CD4-positive, alpha-beta T cell (primary cell): ENCODE measurements around the gene JPH4. TPM values are rescaled to one million over a fixed set of nuclear protein-coding genes. Genes with fewer than 3 reads are reported as not detected.

Experiments used
- ATAC-seq: fragments of 200-7000 bp; cut with Tn5 transposase; one replicate; pipeline ENCODE4 v1.10.0; 2022; ENCODE audit warnings: mild to moderate bottlenecking; ENCODE audit not compliant: poor library complexity
- CTCF ChIA-PET: fragments of 350-600 bp; sonication (Branson Sonifier 250); formaldehyde crosslinking; loops from one replicate; lab custom pipeline; 2021; ENCODE audit warnings: antibody characterized with exemption, inconsistent platforms; lab: Charles Lee
- POLR2A ChIA-PET: fragments of 350-600 bp; sonication (Branson Sonifier 250); formaldehyde crosslinking; loops from one replicate; lab custom pipeline; 2021; ENCODE audit warnings: antibody characterized with exemption, inconsistent platforms; lab: Charles Lee
- DNase-seq, 14 experiments: peaks; one replicate each; pipeline ENCODE4 v3.0.0-alpha.2; 2013 to 2020; ENCODE audit warnings: mixed read lengths in 2 of 14
- H3K27ac ChIP-seq, 2 donors: one replicate each; pipeline versions ENCODE4 v1.5.1 to v1.7.0; 2013; ENCODE audit warnings: low read length in 2 of 2, low read depth in 1 of 2, mild to moderate bottlenecking in 1 of 2
- H3K27me3 ChIP-seq, 2 experiments: 1 replicate in 1 of 2; 2 replicates in 1 of 2; pipeline versions ENCODE4 v1.6.1 to v1.7.0; 2013; ENCODE audit warnings: low read length in 2 of 2, control low read depth in 1 of 2, mild to moderate bottlenecking in 1 of 2, moderate library complexity in 1 of 2; ENCODE audit not compliant: insufficient read depth in 2 of 2, control insufficient read depth in 1 of 2
- H3K36me3 ChIP-seq: one replicate; pipeline ENCODE4 v1.6.1; 2013; ENCODE audit warnings: low read length, control low read depth; ENCODE audit not compliant: insufficient read depth
- H3K4me1 ChIP-seq: one replicate; pipeline ENCODE4 v1.6.1; 2013; ENCODE audit warnings: low read length, control low read depth; ENCODE audit not compliant: insufficient read depth
- H3K4me3 ChIP-seq: one replicate; pipeline ENCODE4 v1.5.1; 2013; ENCODE audit warnings: mild to moderate bottlenecking, low read length, moderate library complexity
- H3K9me3 ChIP-seq, 2 experiments: 1 replicate in 1 of 2; 2 replicates in 1 of 2; pipeline versions ENCODE4 v1.6.1 to v1.7.0; 2013; ENCODE audit warnings: low read length in 2 of 2, mild to moderate bottlenecking in 2 of 2, control low read depth in 1 of 2, moderate library complexity in 1 of 2; ENCODE audit not compliant: control insufficient read depth in 1 of 2, insufficient read depth in 1 of 2
- H3K27ac Mint-ChIP-seq: one replicate; pipeline ENCODE4 v1.8.0; 2020; ENCODE audit warnings: mixed read lengths
- H3K27me3 Mint-ChIP-seq: one replicate; pipeline ENCODE4 v1.8.0; 2021; ENCODE audit warnings: mixed read lengths
- H3K36me3 Mint-ChIP-seq: one replicate; pipeline ENCODE4 v1.8.0; 2021; ENCODE audit warnings: low read depth, mixed read lengths
- H3K4me1 Mint-ChIP-seq: one replicate; pipeline ENCODE4 v1.8.0; 2021; ENCODE audit warnings: low read depth, mixed read lengths
- H3K4me3 Mint-ChIP-seq: one replicate; pipeline ENCODE4 v1.8.0; 2020; ENCODE audit warnings: mild to moderate bottlenecking, mixed read lengths
- H3K9me3 Mint-ChIP-seq: one replicate; pipeline ENCODE4 v1.8.0; 2020; ENCODE audit warnings: mixed read lengths
- intact Hi-C, 2 experiments: fragments of 100-400 bp; cut with DNase I in 1 of 2; cut with micrococcal nuclease in 1 of 2; formaldehyde crosslinking; loops; one replicate each; pipeline versions ENCODE4 v1.15.1 to v1.9.0; 2023 to 2025; cut with DNase I, micrococcal nuclease
- total RNA-seq, 174 experiments: library from RNA in 2 of 174; stranded (reverse) in 2 of 174; gene quantifications; one replicate each; pipeline ENCODE4 v1.2.3 and lab custom pipeline; 2021 to 2026
- TF ChIP-seq, protein P1 (sequence below): fragments of 200-600 bp; IDR thresholded peaks from one replicate; pipeline ENCODE4 v1.8.0; 2022; ENCODE audit warnings: antibody characterized with exemption, mild to moderate bottlenecking

The JPH4 gene
- total RNA-seq, 2 experiments from 2014 or later = not detected

DNA sequence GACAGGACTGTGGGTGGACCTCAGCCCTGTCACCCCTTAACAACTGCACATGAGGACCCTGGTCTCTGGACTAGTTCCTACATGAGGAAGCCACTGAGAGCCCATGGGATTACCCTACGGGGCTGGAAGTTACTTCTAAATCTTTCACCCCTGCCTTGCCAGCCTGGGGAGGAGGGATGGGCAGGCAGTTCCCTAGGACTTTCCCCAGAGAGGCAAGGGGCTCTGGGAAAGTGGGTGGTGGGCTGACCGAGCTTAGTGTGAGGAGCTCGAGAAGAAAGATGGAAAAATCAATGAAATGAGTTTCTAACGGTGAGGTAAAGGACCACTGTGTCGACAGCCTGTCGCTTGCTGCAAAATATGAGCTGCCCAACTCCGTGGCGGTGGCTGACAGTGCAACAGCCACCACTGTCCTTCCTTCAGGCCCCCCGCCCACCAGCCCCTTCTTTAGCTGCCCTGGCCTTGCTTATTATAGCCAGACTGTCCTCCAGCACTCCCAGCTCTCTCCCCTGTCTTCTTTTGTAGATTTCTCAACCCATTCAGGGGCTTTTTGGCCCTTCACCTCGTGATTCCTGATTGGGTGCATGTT is 32.0 kb downstream of the JPH4 start:
- Mint-ChIP-seq H3K4me3 (no peak overlapping the region), H3K9me3 (no peaks in the 10 kb centered on the region), H3K36me3 (no peaks in the 10 kb centered on the region), H3K4me1 (peaks cover 5% of the 10 kb centered on the region), H3K27me3 (peaks cover 4% of the 10 kb centered on the region), H3K27ac (no peak overlapping the region)
- ATAC-seq (no peak), DNase-seq (no peak)
- Histone ChIP-seq H3K27ac (no peak overlapping the region), H3K9me3 (no peaks in the 10 kb centered on the region), H3K27me3 (peaks cover 12 to 18% of the 10 kb centered on the region in 2 experiments), H3K4me1 (peaks cover 11% of the 10 kb centered on the region), H3K36me3 (no peaks in the 10 kb centered on the region), H3K4me3 (no peak overlapping the region)
- ChIA-PET CTCF (no interaction called here), POLR2A (no interaction called here)
- intact Hi-C loops = no loop called here
- TF ChIP-seq, protein P1, sequence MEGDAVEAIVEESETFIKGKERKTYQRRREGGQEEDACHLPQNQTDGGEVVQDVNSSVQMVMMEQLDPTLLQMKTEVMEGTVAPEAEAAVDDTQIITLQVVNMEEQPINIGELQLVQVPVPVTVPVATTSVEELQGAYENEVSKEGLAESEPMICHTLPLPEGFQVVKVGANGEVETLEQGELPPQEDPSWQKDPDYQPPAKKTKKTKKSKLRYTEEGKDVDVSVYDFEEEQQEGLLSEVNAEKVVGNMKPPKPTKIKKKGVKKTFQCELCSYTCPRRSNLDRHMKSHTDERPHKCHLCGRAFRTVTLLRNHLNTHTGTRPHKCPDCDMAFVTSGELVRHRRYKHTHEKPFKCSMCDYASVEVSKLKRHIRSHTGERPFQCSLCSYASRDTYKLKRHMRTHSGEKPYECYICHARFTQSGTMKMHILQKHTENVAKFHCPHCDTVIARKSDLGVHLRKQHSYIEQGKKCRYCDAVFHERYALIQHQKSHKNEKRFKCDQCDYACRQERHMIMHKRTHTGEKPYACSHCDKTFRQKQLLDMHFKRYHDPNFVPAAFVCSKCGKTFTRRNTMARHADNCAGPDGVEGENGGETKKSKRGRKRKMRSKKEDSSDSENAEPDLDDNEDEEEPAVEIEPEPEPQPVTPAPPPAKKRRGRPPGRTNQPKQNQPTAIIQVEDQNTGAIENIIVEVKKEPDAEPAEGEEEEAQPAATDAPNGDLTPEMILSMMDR = no peak

DNA sequence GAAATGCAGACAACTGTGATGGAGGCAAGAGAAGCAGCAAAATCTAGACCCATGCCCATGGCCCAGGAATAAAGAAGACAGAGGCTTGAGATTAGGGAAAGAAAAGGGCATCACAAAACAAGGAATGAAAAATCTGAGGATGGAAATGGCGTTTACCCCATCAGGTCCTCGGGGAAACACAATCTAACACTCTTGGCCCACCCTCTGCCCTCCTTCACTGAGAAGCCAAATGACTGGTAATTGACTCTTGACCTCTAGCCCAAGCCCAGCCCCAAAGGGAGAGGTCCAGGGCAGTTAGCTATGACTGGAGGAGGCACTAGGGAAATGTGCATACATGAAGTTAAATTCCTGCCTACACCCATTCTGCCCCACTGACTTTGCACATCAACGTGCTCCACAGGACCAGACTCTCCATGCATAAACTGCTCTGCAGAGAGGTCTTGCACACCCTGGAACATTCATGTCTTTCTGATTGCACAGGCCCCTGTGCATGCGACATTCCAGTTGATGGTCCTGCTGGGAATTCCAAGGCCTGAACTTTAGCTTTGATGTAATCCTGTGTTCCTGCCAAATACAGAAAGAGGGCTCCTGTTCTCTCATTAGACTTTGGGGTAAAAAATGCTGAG is 32.7 kb downstream of the JPH4 start:
- DNase-seq = no peak
- no peak for ATAC-seq
- ChIA-PET POLR2A (no interaction called here), CTCF (no interaction called here)
- no peak overlapping the region for H3K4me3 Mint-ChIP-seq
- intact Hi-C loops = no loop called here
- H3K9me3 Mint-ChIP-seq = no peaks in the 10 kb centered on the region
- no peaks in the 10 kb centered on the region for H3K36me3 ChIP-seq
- TF ChIP-seq, protein P1 = no peak
- H3K27me3 Mint-ChIP-seq = no peaks in the 10 kb centered on the region
- H3K27ac Mint-ChIP-seq = no peak overlapping the region
- H3K36me3 Mint-ChIP-seq = no peaks in the 10 kb centered on the region
- peaks cover 10 to 15% of the 10 kb centered on the region in 2 experiments for H3K27me3 ChIP-seq
- no peaks in the 10 kb centered on the region for H3K4me1 Mint-ChIP-seq
- H3K9me3 ChIP-seq = no peaks in the 10 kb centered on the region
- no peak overlapping the region for H3K27ac ChIP-seq
- H3K4me3 ChIP-seq = no peak overlapping the region
- H3K4me1 ChIP-seq = peaks cover 5% of the 10 kb centered on the region

- Mint-ChIP-seq H3K27me3 (peaks cover 1% of the 10 kb centered on the region), H3K9me3 (no peaks in the 10 kb centered on the region)
- ATAC-seq = no peak
Observed at GRCh38 chr14:23544511-23545447, 33.8 kb downstream of the JPH4 start.

More at GRCh38 chr14:23544511-23545447, 33.8 kb downstream of the JPH4 start:
- no peaks in the 10 kb centered on the region for H3K4me1 Mint-ChIP-seq
- Histone ChIP-seq H3K9me3 (no peaks in the 10 kb centered on the region), H3K27ac (no peak overlapping the region), H3K4me3 (no peak overlapping the region), H3K4me1 (no peaks in the 10 kb centered on the region), H3K36me3 (no peaks in the 10 kb centered on the region), H3K27me3 (peaks cover 0 to 4% of the 10 kb centered on the region in 2 experiments)
- intact Hi-C loops = loop anchor here in 1 of 2 experiments (5.0 kb wide), 1 partner anchor 217 kb away; no protein-coding TSS in a partner anchor
- H3K36me3 Mint-ChIP-seq = no peaks in the 10 kb centered on the region
- DNase-seq = no peak
- no peak overlapping the region for H3K27ac Mint-ChIP-seq
- TF ChIP-seq, protein P1 = no peak
- ChIA-PET POLR2A (no interaction called here), CTCF (no interaction called here)
- H3K4me3 Mint-ChIP-seq = no peak overlapping the region
